Gastroesophageal sphincter (tissue), 4 donors: Measurements from ENCODE around the gene LDLRAD4. TPM values are rescaled to one million over a fixed set of nuclear protein-coding genes. Genes with fewer than 3 reads are reported as not detected.

Experiments
- ATAC-seq: fragments of 150-250 bp; one replicate; pipeline ENCODE4 v1.9.1; 2016; ENCODE audit warnings: mild to moderate bottlenecking, moderate library complexity
- H3K27ac ChIP-seq, 4 donors: fragments of 200-600 bp; sonication (generic) in 3 of 4; 1 replicate in 3 of 4; 2 replicates in 1 of 4; pipeline ENCODE4 v1.5.1; 2016 to 2019
- H3K27me3 ChIP-seq: fragments of 200-600 bp; sonication (generic); one replicate; pipeline ENCODE4 v1.5.1; 2019
- H3K36me3 ChIP-seq, 2 donors: fragments of 200-600 bp; sonication (generic); one replicate each; pipeline ENCODE4 v1.5.1; 2019; ENCODE audit warnings: control low read depth in 1 of 2
- H3K4me1 ChIP-seq, 3 donors: fragments of 200-600 bp; sonication (generic); 1 replicate in 2 of 3; 2 replicates in 1 of 3; pipeline ENCODE4 v1.5.1; 2016 to 2019; ENCODE audit warnings: control low read depth in 2 of 3
- H3K4me3 ChIP-seq, 2 donors: fragments of 200-600 bp; sonication (generic); one replicate each; pipeline ENCODE4 v1.5.1; 2019; ENCODE audit warnings: mild to moderate bottlenecking in 1 of 2, moderate library complexity in 1 of 2
- H3K9me3 ChIP-seq, 3 donors: fragments of 200-600 bp; sonication (generic); one replicate each; pipeline ENCODE4 v1.5.1; 2017 to 2019; ENCODE audit warnings: control low read depth in 2 of 3
- CTCF ChIP-seq, 4 experiments: fragments of 200-600 bp in 2 of 4; fragments of 450-650 bp in 2 of 4; sonication (generic) in 1 of 4; IDR thresholded peaks; one replicate each; pipeline ENCODE4 v1.5.1; 2017 to 2019; ENCODE audit warnings: antibody characterized with exemption in 4 of 4, mild to moderate bottlenecking in 2 of 4, moderate library complexity in 2 of 4
- EP300 ChIP-seq: sonication (generic); formaldehyde crosslinking; IDR thresholded peaks from one replicate; pipeline ENCODE4 v1.6.1; 2017; ENCODE audit warnings: antibody characterized with exemption, mild to moderate bottlenecking
- POLR2A ChIP-seq, 2 donors: fragments of 450-650 bp; IDR thresholded peaks; one replicate each; pipeline ENCODE4 v1.6.1; 2017; ENCODE audit warnings: antibody characterized with exemption in 2 of 2, mild to moderate bottlenecking in 2 of 2, moderate library complexity in 1 of 2
- POLR2AphosphoS5 ChIP-seq: sonication (generic); formaldehyde crosslinking; IDR thresholded peaks from one replicate; pipeline ENCODE4 v1.6.1; 2017; ENCODE audit warnings: antibody characterized with exemption
- WGBS, 2 donors: methylation state at CpG; one replicate each; pipeline ENCODE4 v1.1.5; 2018; ENCODE audit warnings: low coverage in 1 of 2; 5-methylcytosine and 5-hydroxymethylcytosine counted together
- total RNA-seq, 4 donors: library from RNA; depleted of rRNA; stranded (reverse); fragments of >200 nt; gene quantifications; one replicate each; pipeline ENCODE4 v1.1.0, GENCODE V29; 2016

The LDLRAD4 gene
- total RNA-seq, 4 donors from 2014 or later = 28.1 to 85.9 (median 55.2) TPM

GRCh38 chr18:13514558-13514957 lies 296.0 kb downstream of the LDLRAD4 start:
- no peak overlapping the region for H3K27ac ChIP-seq
- no peak for ATAC-seq
- H3K36me3 ChIP-seq = peaks cover 0 to 15% of the 10 kb centered on the region in 2 donors
- peaks cover 0 to 5% (median 0%) of the 10 kb centered on the region in 3 donors for H3K9me3 ChIP-seq
- 92% methylated on average over 3 of the region's 4 CpGs; no CpG with 5 or more reads in 1 of the 2 donors for WGBS, 2 donors
- H3K27me3 ChIP-seq = no peaks in the 10 kb centered on the region
- TF ChIP-seq POLR2A (IDR thresholded peaks at IDR 0.05) (no peak), CTCF (IDR thresholded peaks at IDR 0.05) (no peak), EP300 (no peak), POLR2AphosphoS5 (no peak)
- peaks cover 0 to 14% (median 0%) of the 10 kb centered on the region in 3 donors for H3K4me1 ChIP-seq
- H3K4me3 ChIP-seq = no peak overlapping the region

GRCh38 chr18:13516855-13517254 lies 298.3 kb downstream of the LDLRAD4 start:
- Histone ChIP-seq H3K27ac (no peak overlapping the region), H3K4me3 (no peak overlapping the region), H3K9me3 (peaks cover 0 to 5% (median 0%) of the 10 kb centered on the region in 3 donors), H3K4me1 (peaks cover 0 to 17% (median 0%) of the 10 kb centered on the region in 3 donors), H3K27me3 (no peaks in the 10 kb centered on the region), H3K36me3 (peaks cover 0 to 15% of the 10 kb centered on the region in 2 donors)
- TF ChIP-seq POLR2A (IDR thresholded peaks at IDR 0.05) (no peak), POLR2AphosphoS5 (no peak), CTCF (IDR thresholded peaks at IDR 0.05) (no peak), EP300 (no peak)
- no peak for ATAC-seq
- 100% methylated on average over 5 of the region's 6 CpGs; no CpG with 5 or more reads in 1 of the 2 donors for WGBS, 2 donors

- H3K9me3 ChIP-seq = peaks cover 0 to 5% (median 0%) of the 10 kb centered on the region in 3 donors
- WGBS, 2 donors = 88 to 92% methylated on average over 5 to 6 of the region's 7 CpGs
- ATAC-seq = no peak
- peaks cover 0 to 20% (median 0%) of the 10 kb centered on the region in 3 donors for H3K4me1 ChIP-seq
- no peak overlapping the region for H3K27ac ChIP-seq
- H3K27me3 ChIP-seq = no peaks in the 10 kb centered on the region
- no peak overlapping the region for H3K4me3 ChIP-seq
- TF ChIP-seq POLR2AphosphoS5 (no peak), POLR2A (IDR thresholded peaks at IDR 0.05) (no peak), EP300 (no peak), CTCF (IDR thresholded peaks at IDR 0.05) (no peak)
- H3K36me3 ChIP-seq = peaks cover 0 to 15% of the 10 kb centered on the region in 2 donors
Observed at GRCh38 chr18:13517369-13517768, 298.8 kb downstream of the LDLRAD4 start.

GRCh38 chr18:13518382-13518781 lies 299.8 kb downstream of the LDLRAD4 start:
- Histone ChIP-seq H3K4me3 (no peak overlapping the region), H3K4me1 (peaks cover 0 to 11% (median 0%) of the 10 kb centered on the region in 3 donors), H3K36me3 (peaks cover 0 to 15% of the 10 kb centered on the region in 2 donors), H3K9me3 (peaks cover 0 to 5% (median 0%) of the 10 kb centered on the region in 3 donors), H3K27me3 (no peaks in the 10 kb centered on the region), H3K27ac (no peak overlapping the region)
- no peak for ATAC-seq
- WGBS, 2 donors = 75 to 77% methylated on average over 4 of the region's 4 CpGs
- no peak for TF ChIP-seq POLR2A (IDR thresholded peaks at IDR 0.05)

- Histone ChIP-seq H3K36me3 (peaks cover 0 to 15% of the 10 kb centered on the region in 2 donors), H3K4me3 (no peak overlapping the region), H3K9me3 (peaks cover 0 to 5% (median 0%) of the 10 kb centered on the region in 3 donors), H3K27ac (peak overlapping the region in 2 of 4 donors; percentile 30 to 61), H3K4me1 (peaks cover 0 to 7% (median 0%) of the 10 kb centered on the region in 3 donors), H3K27me3 (no peaks in the 10 kb centered on the region)
- TF ChIP-seq POLR2AphosphoS5 (peak; percentile 55), EP300 (no peak)
- WGBS, 2 donors = 58% methylated on average over 5 of the region's 6 CpGs; no CpG with 5 or more reads in 1 of the 2 donors
- peak; percentile 80 for ATAC-seq
Observed at GRCh38 chr18:13520306-13520705, 301.7 kb downstream of the LDLRAD4 start.

- Histone ChIP-seq H3K9me3 (peaks cover 0 to 5% (median 0%) of the 10 kb centered on the region in 3 donors), H3K4me1 (peaks cover 0 to 7% (median 0%) of the 10 kb centered on the region in 3 donors), H3K27me3 (no peaks in the 10 kb centered on the region), H3K27ac (peak overlapping the region in 1 of 4 donors; percentile 61), H3K36me3 (peaks cover 0 to 15% of the 10 kb centered on the region in 2 donors), H3K4me3 (no peak overlapping the region)
- WGBS, 2 donors = 89 to 100% methylated on average over 3 to 4 of the region's 5 CpGs
- no peak for ATAC-seq
- no peak for TF ChIP-seq POLR2AphosphoS5
Observed at GRCh38 chr18:13520741-13521140, 302.2 kb downstream of the LDLRAD4 start.
